K562 treated with DMSO at 1 percent for 12 hours (cell line): Measurements from ENCODE around the gene MAPKAPK5. TPM values are rescaled to one million over a fixed set of nuclear protein-coding genes. Genes with fewer than 3 reads are reported as not detected.

Experiments used
- total RNA-seq: library from RNA; unstranded; fragments of 300-600 nt; gene quantifications from 2 replicates; pipeline ENCODE4 v1.2.3, GENCODE V29; 2022; ENCODE audit not compliant: insufficient read depth

MAPKAPK5 gene
- 24.3 and 34.2 TPM in 2 replicates for total RNA-seq

GRCh38 chr12:111841750-111842555 lies at the start of gene MAPKAPK5:
MAPKAPK5 (plus strand) TSS chr12:111842228; CDS start chr12:111842734, 506 bp downstream.

Other genes with a start within 250 kb of the MAPKAPK5 start
- gene ATXN2, start 242.9 kb upstream of the MAPKAPK5 start, total RNA-seq, result 22.8 and 59.7 TPM in 2 replicates
- 8.2 and 26.5 TPM in 2 replicates for gene BRAP, start 156.3 kb upstream of the MAPKAPK5 start, total RNA-seq
- gene ACAD10, start 156.2 kb upstream of the MAPKAPK5 start, total RNA-seq, result 8.4 and 20.0 TPM in 2 replicates
- 42.0 and 56.9 TPM in 2 replicates for gene ALDH2, start 75.3 kb upstream of the MAPKAPK5 start, total RNA-seq
- gene TMEM116, start 170.9 kb downstream of the MAPKAPK5 start, total RNA-seq, result 10.9 and 13.8 TPM in 2 replicates
- 189 and 208 TPM in 2 replicates for gene ERP29, start 171.2 kb downstream of the MAPKAPK5 start, total RNA-seq